ENCODE results near the gene NAPA.
"Not testable (repeated sequence)": the region's sequence is repeated elsewhere in the genome, so short reads cannot be mapped to it uniquely, and the experiment has no call there.

The NAPA gene

DNA sequence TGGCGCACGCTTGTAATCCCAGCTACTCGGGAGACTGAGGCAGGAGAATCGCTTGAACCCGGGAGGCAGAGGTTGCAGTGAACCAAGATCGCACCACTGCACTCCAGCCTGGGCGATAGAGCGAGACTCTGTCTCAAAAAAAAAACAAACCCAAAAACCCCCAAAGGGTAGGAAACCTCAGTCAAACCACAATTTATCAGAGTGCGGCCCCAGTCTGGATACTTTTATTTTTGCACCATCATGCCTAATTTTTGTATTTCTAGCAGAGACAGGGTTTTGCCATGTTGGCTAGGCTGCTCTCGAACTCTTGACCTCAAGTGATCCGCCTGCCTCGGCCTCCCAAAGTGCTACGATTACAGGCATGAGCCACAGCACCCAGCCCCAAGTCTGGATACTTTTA, 28.6 kb downstream of the NAPA start:
- DNase-seq (ENCODE audit: low read depth): not testable (repeated sequence)

- DNase-seq (ENCODE audit: low read depth): no peak
These were observed 29.7 kb downstream of the NAPA start for GRCh38 chr19:47485210-47485609.

- peak; percentile 89 for DNase-seq (ENCODE audit: low read depth)
These were observed 30.8 kb downstream of the NAPA start, which contains the start of gene KPTN for GRCh38 chr19:47483800-47484690. Gene KPTN (minus strand): TSS chr19:47484219. CDS start chr19:47484160, 59 bp downstream.

GRCh38 chr19:47483200-47483599, 31.7 kb downstream of the NAPA start:
- DNase-seq (ENCODE audit: low read depth): no peak

DNA sequence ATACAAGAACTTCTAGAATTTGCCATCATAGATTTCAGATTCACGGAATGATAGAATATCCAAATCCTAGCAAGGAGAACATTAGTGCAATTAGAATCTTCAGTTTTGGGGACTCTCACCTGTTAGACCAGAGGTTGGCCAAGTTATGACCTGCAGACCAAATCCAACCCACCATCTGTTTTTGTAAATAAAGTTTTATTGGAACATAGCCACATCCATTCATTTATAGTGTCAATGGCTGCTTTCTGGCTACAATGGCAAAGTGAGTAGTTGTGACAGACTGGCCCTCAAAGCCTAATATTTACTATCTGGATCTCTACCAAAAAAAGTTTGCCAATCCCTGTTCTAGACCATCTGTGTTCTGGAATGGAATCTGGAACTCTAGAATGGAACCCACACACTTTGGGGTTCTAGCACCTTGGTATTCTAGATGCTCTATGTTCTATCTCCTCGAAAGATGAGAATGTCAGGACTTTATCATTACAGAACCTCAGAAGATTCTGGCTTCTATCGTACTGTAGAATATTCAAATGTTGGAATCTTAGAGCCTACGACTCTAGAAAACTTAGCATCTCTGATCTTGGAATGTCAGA, 33.3 kb downstream of the NAPA start:
- no peak for DNase-seq (ENCODE audit: low read depth)

DNA sequence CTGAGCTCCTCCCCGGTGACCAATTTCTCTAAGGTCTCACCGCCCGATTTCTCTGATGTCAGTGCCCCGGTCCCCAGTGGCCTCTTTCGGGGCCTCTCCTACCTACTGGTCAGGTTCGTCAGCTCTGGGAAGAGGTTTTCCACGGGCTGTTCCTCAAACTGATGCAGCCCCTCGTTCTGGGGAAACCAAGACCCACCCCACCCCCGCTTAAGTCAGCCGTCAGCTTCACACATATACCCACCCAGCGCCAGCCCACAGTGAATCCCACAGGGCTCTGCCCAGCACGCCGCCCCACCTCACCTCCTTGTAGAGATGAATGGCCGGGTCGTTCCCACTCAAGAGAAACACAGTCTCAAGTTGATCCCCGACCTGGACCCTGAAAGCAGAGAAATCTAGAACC, 34.2 kb downstream of the NAPA start:
- DNase-seq (ENCODE audit: low read depth): no peak

DNA sequence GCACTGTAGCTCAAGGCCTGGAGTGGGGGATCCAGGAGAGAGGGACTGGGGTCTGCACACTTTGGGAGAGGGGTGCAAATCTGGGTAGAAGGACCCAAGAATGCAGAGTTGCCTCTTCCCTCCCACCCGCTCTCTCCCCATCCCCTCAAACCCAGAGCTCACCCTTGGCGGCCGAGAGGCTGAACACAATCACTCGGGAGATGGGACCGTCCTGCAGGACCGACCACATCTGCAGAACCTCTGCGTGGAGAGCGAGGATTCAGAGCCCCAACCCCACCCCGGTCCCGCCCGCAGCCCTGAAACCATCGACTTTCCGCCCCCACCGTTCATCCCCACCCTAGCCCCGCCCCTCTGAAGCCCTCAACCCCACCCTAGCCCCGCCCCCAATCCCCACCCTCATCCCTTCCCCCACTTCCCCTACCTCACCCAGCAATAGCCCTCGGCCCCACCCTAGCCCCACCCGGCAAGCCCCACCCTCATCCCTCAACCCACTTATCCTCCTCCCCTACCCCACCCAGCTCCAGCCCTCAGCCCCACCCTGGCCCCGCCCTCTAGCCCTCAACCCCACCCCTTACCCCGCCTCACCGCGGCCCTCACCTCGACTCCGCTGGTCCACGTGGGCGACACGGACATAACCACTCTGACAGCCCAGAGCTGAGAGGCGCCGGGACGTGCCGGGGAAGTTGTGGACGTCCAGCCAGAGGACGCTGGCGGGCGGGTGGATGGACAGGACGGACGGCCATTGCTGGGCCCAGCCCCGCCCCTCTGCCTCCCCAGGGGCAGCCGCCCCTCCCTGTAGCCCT, 35.0 kb downstream of the NAPA start:
- DNase-seq (ENCODE audit: low read depth): no peak

DNA sequence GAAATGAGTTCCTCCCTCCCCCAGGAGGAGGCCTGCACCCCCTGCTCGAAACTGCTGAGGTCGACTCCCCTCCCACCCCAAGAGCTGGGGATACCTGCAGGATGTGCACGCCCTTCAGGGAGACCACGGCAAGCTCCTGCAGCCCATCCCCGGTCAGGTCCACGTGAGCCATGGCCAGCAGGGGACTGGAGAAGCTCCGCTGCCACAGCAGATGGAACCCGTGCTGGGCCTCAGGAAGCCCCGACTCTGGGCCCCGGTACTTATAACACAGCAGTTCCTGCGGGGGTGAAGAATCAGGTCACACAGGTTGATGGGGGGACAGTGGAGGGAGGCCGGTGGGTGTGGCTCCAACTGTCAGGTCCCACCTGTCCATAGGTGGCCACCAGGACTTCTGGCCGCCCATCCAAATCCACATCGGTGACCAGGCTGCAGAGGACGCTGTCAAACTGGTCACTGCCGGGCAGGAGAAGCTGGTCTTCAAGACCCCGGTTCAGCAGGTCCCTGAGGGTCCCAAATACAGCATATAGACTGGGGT, 38.4 kb downstream of the NAPA start:
- no peak for DNase-seq (ENCODE audit: low read depth)

- DNase-seq (ENCODE audit: low read depth): no peak
These were observed 39.4 kb downstream of the NAPA start for GRCh38 chr19:47475465-47475864.

DNA sequence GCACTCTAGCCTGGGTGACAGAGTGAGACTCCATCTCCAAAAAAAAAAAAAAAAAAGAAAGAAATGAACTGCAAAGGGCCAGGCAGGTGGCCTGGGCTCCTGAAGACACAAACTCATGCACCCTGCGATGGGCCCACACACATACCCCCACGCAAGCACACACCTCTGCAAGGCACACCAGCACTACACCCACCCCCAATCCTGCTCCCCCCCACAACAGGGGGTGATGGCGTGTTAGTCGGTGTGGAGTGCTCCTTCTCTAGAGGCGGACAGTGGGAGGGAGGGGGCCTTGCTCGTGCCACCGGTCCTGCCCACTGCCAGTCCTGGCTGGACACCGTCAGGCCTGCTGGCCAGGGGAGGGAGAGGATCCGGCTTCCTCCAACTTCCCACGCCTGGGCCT, 41.5 kb downstream of the NAPA start:
- DNase-seq (ENCODE audit: low read depth): no peak

DNA sequence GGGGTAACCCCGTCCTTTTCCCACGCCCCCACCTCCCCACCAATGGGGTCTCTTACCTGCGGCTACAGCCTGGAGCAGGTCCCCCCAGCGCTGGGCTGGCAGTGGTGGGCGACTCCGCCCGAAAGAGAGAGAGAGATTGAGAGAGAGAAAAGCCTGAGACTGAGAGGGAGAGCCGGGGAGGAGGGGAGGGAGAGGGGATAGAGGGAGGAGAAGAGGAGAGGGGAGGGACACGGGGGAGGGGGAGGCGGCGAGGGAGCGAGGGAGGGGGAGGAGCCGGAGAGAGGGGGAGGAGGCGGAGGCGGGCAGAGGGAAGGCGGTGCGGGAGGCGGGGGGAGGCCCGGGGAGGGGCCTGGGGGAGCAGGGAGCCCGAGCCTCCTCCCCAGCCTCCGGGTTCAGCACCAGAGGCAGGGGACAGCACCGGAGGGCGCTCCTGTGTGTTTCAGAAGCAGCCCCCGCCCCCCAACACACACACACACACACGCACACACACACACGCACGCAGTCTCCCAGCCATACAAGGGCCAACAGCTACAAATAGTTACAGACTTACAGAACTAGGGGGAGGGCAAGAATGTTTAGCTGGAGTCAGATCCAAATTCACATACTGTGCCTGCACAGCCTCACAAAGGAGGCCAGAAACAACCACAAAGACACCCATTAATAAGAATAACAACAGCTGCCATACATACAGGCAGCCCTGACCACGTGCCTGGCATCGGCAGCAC, 43.0 kb downstream of the NAPA start, which contains the start of gene SLC8A2:
Gene SLC8A2, minus strand, starts transcription at position 161 of the 725 bp plus-strand sequence. CDS start 5,490 bp downstream, outside the sequence.
- peak; percentile 76 for DNase-seq (ENCODE audit: low read depth)

GRCh38 chr19:47471381-47471732, 43.5 kb downstream of the NAPA start:
- DNase-seq (ENCODE audit: low read depth): no peak

DNA sequence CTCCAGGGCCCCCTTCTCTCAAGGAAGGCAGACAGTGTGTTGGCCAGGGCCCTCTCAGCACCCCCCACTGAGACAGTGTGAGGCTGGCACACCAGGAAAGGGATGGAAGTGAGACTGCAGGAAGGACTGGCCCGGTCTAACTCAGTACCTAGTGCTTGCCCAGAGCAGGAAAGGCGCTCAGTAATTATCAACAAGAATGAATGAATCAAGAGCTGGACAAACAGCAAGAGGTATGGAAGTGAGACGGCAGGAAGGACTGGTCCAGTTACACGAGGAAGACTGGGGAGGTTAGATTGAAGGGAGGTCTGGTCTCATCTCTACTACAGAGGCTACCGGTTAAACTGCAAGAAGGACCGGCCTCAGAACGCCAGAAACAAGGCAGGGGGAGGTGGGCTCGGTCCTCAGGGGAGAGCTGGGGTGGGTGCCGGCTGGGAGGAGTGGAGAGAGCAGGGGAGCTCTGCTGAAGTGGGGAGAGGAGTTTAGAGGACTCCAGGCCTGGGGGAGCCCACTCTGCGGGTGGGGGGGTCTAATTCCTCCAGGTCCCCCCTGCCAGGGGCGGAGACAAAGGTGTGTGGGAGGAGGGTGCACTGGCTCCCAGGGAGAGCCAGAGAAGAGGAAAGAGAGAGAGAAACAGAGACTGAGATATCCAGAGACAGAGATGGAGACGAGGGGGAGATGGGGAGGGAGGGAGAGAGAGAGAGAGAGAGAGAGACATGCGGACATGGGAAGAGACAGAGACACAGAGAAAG, 44.2 kb downstream of the NAPA start:
- no peak for DNase-seq (ENCODE audit: low read depth)

GRCh38 chr19:47469719-47470118, 45.1 kb downstream of the NAPA start:
- no peak for DNase-seq (ENCODE audit: low read depth)

DNA sequence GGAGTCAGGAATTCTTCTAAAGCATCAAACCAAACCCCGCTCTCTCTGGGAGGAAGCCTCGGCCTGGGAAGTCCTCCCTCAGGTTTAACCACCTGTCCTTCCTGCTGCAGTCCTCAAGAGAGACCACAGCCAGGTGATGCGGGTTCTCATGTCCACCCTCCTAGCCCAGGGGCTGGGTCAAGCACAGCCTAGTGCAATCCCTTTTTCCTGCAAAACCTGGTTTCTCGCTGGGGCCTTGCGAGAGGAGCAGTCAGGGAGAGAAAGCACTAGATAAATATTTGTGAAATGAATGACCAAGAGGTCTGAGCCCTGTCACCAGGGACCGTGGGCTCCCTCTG, 45.5 kb downstream of the NAPA start:
- no peak for DNase-seq (ENCODE audit: low read depth)

DNA sequence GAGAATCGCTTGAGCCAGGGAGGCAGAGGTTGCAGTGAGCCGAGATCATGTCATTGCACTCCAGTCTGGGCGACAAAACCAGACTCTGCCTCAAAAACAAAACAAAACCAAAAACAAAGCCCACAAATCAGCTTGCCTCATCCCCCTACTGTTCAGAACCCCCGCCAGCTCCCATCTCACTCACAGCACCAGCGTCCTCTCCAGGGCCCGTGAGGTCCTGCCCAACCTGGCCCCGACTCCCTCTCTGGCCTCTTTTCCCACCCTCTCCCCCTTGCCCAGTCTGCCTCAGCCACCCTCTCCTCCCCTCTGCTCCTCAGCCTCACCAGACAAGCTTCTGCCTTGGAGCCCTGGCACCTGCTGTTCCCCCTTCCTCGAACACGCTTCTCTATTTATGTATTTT, 46.9 kb downstream of the NAPA start:
- no peak for DNase-seq (ENCODE audit: low read depth)

DNA sequence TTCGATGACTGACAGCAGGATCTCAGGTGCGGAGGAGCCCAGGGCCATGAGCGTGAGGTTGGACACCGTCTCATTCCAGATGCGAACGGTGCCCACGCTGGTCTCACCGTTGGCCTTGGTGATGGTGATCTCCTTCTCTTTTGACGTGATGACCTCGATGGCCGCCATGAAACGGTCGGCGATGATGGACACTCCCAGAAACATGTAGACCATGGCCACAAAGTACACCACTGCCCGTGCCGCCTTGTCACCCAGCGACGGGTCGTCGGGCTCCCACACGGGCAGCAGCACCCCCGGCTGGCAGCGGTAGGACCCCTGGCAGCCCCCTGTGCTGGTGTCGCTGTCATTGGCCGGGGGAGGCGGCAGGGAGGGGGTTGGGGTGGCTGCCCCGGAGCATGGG, 48.9 kb downstream of the NAPA start:
- no peak for DNase-seq (ENCODE audit: low read depth)

GRCh38 chr19:47464675-47465419, 50.0 kb downstream of the NAPA start:
- no peak for DNase-seq (ENCODE audit: low read depth)

DNA sequence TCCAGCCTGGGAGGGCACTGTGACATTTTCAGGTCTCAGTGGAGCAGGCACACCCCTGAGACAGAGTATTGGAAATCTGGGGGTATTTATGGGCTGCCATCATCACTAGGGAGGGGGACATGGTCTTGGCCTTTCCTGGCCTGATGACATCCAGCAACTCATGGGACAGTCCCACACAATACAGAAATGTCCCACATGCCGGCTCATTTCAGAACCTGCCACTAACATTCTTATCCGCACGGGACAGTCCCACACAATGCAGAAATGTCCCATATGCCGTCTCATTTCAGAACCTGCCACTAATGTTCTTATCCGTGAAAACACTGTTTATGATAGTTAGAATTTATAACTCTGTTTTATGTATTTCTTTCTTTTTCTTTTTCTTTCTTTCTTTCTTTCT, 53.0 kb downstream of the NAPA start:
- DNase-seq (ENCODE audit: low read depth): no peak

GRCh38 chr19:47459477-47459876, 55.4 kb downstream of the NAPA start:
- no peak for DNase-seq (ENCODE audit: low read depth)

Data from CMK (cell line).